Measurements from ENCODE around the gene TENT5C.

- no peak for TF ChIP-seq EZH2 (IDR thresholded peaks at IDR 0.05; ENCODE audit: low read length)
- TF ChIP-seq CTCF (optimal IDR thresholded peaks at IDR 0.05 in 1 of 3, IDR thresholded peaks at IDR 0.05 in 1 of 3, conservative IDR thresholded peaks at IDR 0.05 in 1 of 3; ENCODE audit: extremely low read depth in 1 of 3, insufficient read depth in 2 of 3, low read length in 3 of 3) = no peak
These were observed 39.3 kb upstream of the TENT5C start for GRCh38 chr1:117566556-117566955.
